Measurements from ENCODE around the gene B9D1.
A peak's percentile ranks its signal among the peaks of the same experiment; 100 is the strongest.

B9D1 gene

DNA sequence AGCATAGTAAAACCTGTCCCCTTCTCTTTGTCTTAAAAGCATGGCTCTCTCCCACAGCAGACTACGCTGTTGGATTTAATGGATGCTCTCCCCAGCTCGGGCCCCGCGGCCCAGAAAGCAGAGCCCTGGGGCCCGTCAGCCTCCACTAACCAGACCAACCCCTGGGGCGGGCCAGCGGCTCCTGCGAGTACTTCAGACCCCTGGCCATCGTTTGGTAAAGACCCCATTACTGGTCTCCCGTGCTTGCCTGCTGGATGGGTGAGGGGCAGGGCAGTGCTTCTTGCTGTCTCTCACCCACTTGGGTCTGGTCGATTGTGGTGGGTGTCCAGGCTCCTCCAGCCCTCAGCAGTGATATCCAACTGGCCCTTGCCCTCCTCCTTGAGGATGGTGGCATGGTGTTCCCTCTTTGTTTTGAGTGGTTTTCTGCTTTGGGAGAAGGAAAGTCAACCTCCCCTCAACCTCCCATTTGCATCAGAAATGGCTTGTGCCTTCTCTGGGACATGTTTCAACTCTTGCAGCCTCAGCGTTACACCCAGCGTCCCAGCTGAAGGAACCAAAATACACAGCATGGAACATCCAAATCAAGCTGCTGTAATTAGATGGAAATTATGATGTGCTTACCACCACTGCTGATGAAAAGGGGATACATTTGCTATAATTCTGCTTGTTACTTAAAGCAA is 49.3 kb downstream of the B9D1 start:
- TF ChIP-seq, protein P1, sequence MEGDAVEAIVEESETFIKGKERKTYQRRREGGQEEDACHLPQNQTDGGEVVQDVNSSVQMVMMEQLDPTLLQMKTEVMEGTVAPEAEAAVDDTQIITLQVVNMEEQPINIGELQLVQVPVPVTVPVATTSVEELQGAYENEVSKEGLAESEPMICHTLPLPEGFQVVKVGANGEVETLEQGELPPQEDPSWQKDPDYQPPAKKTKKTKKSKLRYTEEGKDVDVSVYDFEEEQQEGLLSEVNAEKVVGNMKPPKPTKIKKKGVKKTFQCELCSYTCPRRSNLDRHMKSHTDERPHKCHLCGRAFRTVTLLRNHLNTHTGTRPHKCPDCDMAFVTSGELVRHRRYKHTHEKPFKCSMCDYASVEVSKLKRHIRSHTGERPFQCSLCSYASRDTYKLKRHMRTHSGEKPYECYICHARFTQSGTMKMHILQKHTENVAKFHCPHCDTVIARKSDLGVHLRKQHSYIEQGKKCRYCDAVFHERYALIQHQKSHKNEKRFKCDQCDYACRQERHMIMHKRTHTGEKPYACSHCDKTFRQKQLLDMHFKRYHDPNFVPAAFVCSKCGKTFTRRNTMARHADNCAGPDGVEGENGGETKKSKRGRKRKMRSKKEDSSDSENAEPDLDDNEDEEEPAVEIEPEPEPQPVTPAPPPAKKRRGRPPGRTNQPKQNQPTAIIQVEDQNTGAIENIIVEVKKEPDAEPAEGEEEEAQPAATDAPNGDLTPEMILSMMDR (IDR thresholded peaks at IDR 0.05): no peak
- H3K27ac ChIP-seq: no peak overlapping the region
- DNase-seq (ENCODE audit: low spot score): no peak
- H3K4me3 ChIP-seq: no peak overlapping the region

DNA sequence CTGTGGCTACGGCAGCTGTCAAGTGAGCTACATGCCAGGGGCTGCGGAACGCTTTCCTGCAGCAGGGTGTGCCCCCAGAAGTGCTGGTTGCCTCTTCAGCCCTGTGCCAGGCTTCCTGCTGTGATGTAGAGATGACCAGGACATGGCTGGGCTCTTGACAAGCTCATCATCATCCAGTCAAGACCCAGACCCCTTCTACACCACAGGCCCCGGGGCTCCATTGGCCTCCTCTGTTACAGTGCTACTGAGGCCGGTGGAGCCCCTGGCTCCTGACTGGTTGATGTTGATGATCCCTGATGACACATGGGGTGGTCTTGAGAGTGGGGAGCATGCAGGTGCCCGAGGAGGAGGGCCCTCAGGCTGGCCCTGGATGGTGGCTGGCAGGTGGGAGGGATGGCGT is 50.1 kb downstream of the B9D1 start:
- TF ChIP-seq, protein P1 (IDR thresholded peaks at IDR 0.05): no peak
- Histone ChIP-seq H3K4me3 (no peak overlapping the region), H3K27ac (peak overlapping the region in 1 of 2 donors; percentile 16)
- DNase-seq (ENCODE audit: low spot score): no peak

DNA sequence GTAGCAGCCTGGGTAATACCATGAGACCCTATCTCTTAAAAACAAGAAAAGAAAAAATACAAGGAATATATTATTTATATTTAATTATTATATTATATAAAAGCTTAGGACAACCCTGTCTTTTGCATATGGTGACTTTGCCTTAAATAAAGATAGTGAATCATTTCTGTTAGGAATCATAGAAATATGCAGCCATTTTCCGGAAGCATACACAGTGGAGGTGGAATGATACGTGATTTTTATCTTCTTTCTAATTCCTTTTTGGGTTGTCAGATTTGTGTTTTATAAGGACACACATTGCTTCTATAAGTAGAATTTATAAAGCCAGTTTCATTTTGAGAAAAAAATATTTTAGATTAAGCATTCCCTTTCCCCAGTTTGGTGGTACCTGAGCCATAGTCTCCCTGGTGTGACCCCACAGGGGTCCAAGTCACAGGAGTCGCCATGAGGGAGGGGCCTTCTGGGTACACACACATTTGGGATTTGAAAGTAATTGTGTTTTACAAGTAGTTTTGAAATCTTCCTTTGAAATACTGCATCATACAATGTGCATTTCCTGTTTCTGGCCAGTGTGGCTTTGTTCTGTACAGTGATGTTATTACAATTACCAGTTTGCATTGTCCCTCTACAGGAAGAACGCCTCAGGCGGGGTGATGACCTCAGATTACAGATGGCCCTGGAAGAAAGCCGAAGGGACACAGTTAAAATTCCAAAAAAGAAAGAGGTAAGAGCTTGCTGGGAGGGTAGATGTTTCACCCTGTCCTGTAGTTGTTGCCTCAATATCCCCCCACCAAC is 50.9 kb downstream of the B9D1 start:
- Histone ChIP-seq H3K27ac (no peak overlapping the region), H3K4me3 (no peak overlapping the region)
- TF ChIP-seq, protein P1 (IDR thresholded peaks at IDR 0.05): no peak
- no peak for DNase-seq (ENCODE audit: low spot score)

DNA sequence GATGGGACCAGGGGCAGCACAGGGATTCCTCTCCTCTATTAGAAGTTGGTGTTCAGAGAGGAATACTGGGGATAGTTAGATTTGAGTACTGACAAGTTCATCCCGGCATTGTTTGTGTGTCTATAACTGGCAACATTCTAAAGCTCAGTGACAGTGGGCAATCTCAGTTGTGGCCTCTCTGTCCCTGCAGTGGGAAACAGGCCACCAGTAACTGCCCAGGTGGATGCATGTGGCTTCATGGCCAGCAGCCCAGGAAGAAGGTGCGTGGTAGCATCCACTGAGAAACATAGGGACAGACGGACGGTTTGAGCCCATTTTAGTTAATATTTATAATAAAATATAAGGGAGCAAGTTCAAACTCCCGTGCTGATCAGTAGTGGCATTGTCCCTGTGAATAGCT is 51.5 kb downstream of the B9D1 start:
- H3K27ac ChIP-seq: no peak overlapping the region
- TF ChIP-seq, protein P1 (IDR thresholded peaks at IDR 0.05): no peak
- no peak overlapping the region for H3K4me3 ChIP-seq
- DNase-seq (ENCODE audit: low spot score): no peak

DNA sequence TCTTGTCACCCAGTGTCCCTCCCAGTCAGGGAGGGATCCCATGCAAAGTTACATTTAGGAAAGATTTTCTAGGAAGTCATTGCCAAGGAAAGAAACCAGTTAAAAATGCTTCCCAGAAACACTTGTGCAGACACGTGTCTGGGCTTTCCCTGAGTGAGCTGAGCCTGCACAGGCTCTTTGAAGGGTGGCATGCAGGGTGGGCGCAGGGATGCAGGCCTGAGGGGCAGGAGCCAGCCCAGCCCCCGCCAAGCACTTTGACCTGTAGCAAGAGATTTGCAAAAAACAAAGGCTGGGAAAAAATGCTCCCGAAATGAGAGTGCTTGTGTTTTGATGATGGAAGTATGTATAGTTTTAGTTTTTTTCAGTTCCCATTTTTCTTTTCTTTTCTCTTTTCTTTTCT is 52.4 kb downstream of the B9D1 start:
- no peak overlapping the region for H3K27ac ChIP-seq

DNA sequence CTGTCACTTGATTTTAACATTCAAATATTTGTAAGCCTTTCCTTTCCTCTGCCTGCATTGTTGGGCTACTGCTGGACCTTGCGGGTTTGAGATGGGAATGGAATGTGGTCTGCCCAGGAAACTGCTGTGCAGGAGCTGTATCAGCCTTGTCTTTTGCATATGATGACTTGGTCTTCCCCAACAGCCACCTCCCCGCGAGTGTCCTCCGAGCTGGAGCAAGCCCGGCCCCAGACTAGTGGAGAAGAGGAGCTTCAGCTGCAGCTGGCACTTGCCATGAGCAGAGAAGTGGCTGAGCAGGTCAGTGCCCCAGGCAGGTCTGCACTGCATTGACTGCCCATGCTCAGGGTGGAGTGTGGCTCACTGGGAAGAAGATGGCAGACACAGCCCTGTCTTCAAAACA is 52.8 kb downstream of the B9D1 start:
- TF ChIP-seq, protein P1 (IDR thresholded peaks at IDR 0.05): no peak
- no peak overlapping the region for H3K4me3 ChIP-seq
- no peak for DNase-seq (ENCODE audit: low spot score)
- H3K27ac ChIP-seq: no peak overlapping the region

More for the DNA sequence above, 52.4 kb downstream of the B9D1 start:
- no peak for DNase-seq (ENCODE audit: low spot score)
- TF ChIP-seq, protein P1 (IDR thresholded peaks at IDR 0.05): no peak
- H3K4me3 ChIP-seq: no peak overlapping the region

DNA sequence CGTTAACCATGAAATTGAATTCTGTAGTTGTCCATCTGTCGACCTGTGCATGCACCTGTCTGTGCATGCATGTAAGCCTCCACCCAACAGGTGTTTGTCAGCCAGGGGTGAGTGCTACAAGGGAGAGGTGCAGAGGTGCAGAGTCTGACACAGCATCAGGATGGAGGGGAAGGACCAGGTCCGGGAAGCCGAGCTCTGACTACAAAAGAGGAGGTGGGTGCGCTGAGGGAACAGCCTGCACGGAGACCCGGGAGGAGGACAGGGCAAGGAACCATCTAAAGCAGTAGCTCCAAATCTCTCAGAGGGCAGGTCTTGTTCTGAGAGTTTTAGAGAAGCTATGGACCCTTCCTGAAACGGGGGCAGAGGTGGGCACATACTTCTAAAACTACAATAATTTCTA is 54.1 kb downstream of the B9D1 start:
- TF ChIP-seq, protein P1 (IDR thresholded peaks at IDR 0.05): no peak
- H3K4me3 ChIP-seq: no peak overlapping the region
- DNase-seq (ENCODE audit: low spot score): no peak
- H3K27ac ChIP-seq: no peak overlapping the region

Data from coronary artery (tissue), 2 donors.